SK-N-SH (cell line): Measurements from ENCODE around the gene PIP4K2C. TPM values are rescaled to one million over a fixed set of nuclear protein-coding genes. Genes with fewer than 3 reads are reported as not detected.
A peak's percentile ranks its signal among the peaks of the same experiment; 100 is the strongest.

Source experiments
- CTCF ChIA-PET: fragments of 300-600, 350-600 bp; formaldehyde crosslinking; extraction: SDS; loops from one replicate; lab custom pipeline; 2021; lab: Yijun Ruan, JAX
- POLR2A ChIA-PET: fragments of 350-600 bp; sonication (Branson Sonifier 250); formaldehyde crosslinking; extraction: SDS; loops from one replicate; lab custom pipeline; 2020; ENCODE audit warnings: antibody characterized with exemption, inconsistent platforms; lab: Yijun Ruan, JAX
- DNase-seq: peaks from one replicate; pipeline ENCODE4 v3.0.0; 2012
- H2AFZ ChIP-seq: fragments of 200-600 bp; sonication (generic); 2 replicates; pipeline ENCODE4 v1.8.1; 2016; ENCODE audit warnings: antibody characterized with exemption, mild to moderate bottlenecking, low read depth
- H3F3A ChIP-seq: fragments of 200-600 bp; sonication (generic); replicated peaks from 2 replicates; pipeline ENCODE3; 2016; ENCODE audit warnings: antibody characterized with exemption, mild to moderate bottlenecking; ENCODE audit not compliant: insufficient read depth
- H3K27ac ChIP-seq, 2 experiments: fragments of 200-500 bp in 1 of 2; fragments of 200-600 bp in 1 of 2; sonication (Bioruptor generic) in 1 of 2; sonication (generic), shearing (Covaris generic) in 1 of 2; 2 replicates each; pipeline versions ENCODE4 v1.5.1 to v1.6.1; 2014 to 2016; ENCODE audit warnings: low read depth in 2 of 2, inconsistent platforms in 1 of 2, low read length in 1 of 2, mild to moderate bottlenecking in 1 of 2, mixed read lengths in 1 of 2
- H3K27me3 ChIP-seq: fragments of 200-600 bp; sonication (generic), shearing (Covaris generic); 2 replicates; pipeline ENCODE4 v1.6.1; 2016; ENCODE audit warnings: mixed run types; ENCODE audit not compliant: insufficient read depth
- H3K36me3 ChIP-seq, 2 experiments: fragments of 200-500 bp in 1 of 2; fragments of 200-600 bp in 1 of 2; sonication (Bioruptor generic) in 1 of 2; sonication (generic) in 1 of 2; replicated peaks in 1 of 2; 2 replicates each; pipeline versions ENCODE3 to v1.5.1; 2014 to 2016; ENCODE audit warnings: low read length in 1 of 2, mild to moderate bottlenecking in 1 of 2; ENCODE audit not compliant: insufficient read depth in 2 of 2, control insufficient read depth in 1 of 2
- H3K4me1 ChIP-seq, 2 experiments: fragments of 200-500 bp in 1 of 2; fragments of 200-600 bp in 1 of 2; sonication (Bioruptor generic) in 1 of 2; sonication (generic), shearing (Covaris generic) in 1 of 2; 2 replicates each; pipeline versions ENCODE4 v1.5.1 to v1.6.1; 2014 to 2016; ENCODE audit warnings: low read depth in 1 of 2, low read length in 1 of 2, mixed run types in 1 of 2; ENCODE audit not compliant: insufficient read depth in 2 of 2, control insufficient read depth in 1 of 2
- H3K4me2 ChIP-seq: fragments of 200-600 bp; sonication (generic), shearing (Covaris generic); 2 replicates; pipeline ENCODE4 v1.6.1; 2017; ENCODE audit warnings: mixed run types
- H3K4me3 ChIP-seq, 2 experiments: fragments of 200-500 bp in 1 of 2; fragments of 200-600 bp in 1 of 2; sonication (Bioruptor generic) in 1 of 2; sonication (generic), shearing (Covaris generic) in 1 of 2; 2 replicates each; pipeline versions ENCODE4 v1.5.1 to v1.8.1; 2014 to 2016; ENCODE audit warnings: low read depth in 2 of 2, inconsistent platforms in 1 of 2, low read length in 1 of 2, mild to moderate bottlenecking in 1 of 2, mixed read lengths in 1 of 2, moderate library complexity in 1 of 2
- H3K79me2 ChIP-seq: fragments of 200-600 bp; sonication (generic); 2 replicates; pipeline ENCODE4 v1.8.1; 2017; ENCODE audit warnings: mild to moderate bottlenecking; ENCODE audit not compliant: insufficient read depth
- H3K9ac ChIP-seq: fragments of 200-600 bp; sonication (generic); 2 replicates; pipeline ENCODE4 v1.6.1; 2017; ENCODE audit warnings: mixed run types
- H3K9me2 ChIP-seq: fragments of 200-600 bp; sonication (generic); 2 replicates; pipeline ENCODE4 v1.6.1; 2017; ENCODE audit warnings: mixed run types
- H3K9me3 ChIP-seq: fragments of 200-600 bp; sonication (generic); 2 replicates; pipeline ENCODE4 v1.6.1; 2017; ENCODE audit warnings: mixed run types, mild to moderate bottlenecking, moderate library complexity
- H4K20me1 ChIP-seq: fragments of 200-600 bp; sonication (generic); 2 replicates; pipeline ENCODE4 v1.6.1; 2017; ENCODE audit warnings: mild to moderate bottlenecking, mixed run types; ENCODE audit not compliant: insufficient read depth
- EP300 ChIP-seq, 2 experiments: IDR thresholded peaks; 2 replicates each; pipeline versions ENCODE4 v1.4.0 to v1.6.1; 2012; ENCODE audit warnings: borderline replicate concordance in 1 of 2, low read depth in 1 of 2, low read length in 1 of 2
- EZH2phosphoT487 ChIP-seq: fragments of 200-600 bp; sonication (generic); IDR thresholded peaks from 2 replicates; pipeline ENCODE4 v1.6.1; 2017; ENCODE audit warnings: low read depth, mixed run types, mild to moderate bottlenecking, antibody characterized with exemption, moderate library complexity, borderline replicate concordance
- FOSL2 ChIP-seq: IDR thresholded peaks from 2 replicates; pipeline ENCODE4 v1.4.0; 2012; ENCODE audit warnings: low read depth, mild to moderate bottlenecking, moderate library complexity, borderline replicate concordance
- FOXM1 ChIP-seq: IDR thresholded peaks from 2 replicates; pipeline ENCODE4 v1.4.0; 2012; ENCODE audit warnings: low read depth, mild to moderate bottlenecking
- GABPA ChIP-seq: IDR thresholded peaks from 2 replicates; pipeline ENCODE4 v1.4.0; 2012; ENCODE audit warnings: low read depth, mild to moderate bottlenecking
- JUND ChIP-seq: IDR thresholded peaks from 2 replicates; pipeline ENCODE4 v1.4.0; 2012
- MEF2A ChIP-seq: IDR thresholded peaks from 2 replicates; pipeline ENCODE4 v1.4.0; 2012; ENCODE audit warnings: low read depth, borderline replicate concordance
- MXI1 ChIP-seq: IDR thresholded peaks from 2 replicates; pipeline ENCODE4 v1.6.1; 2012; ENCODE audit warnings: mild to moderate bottlenecking, low read depth, low read length, improper control_type of control experiment
- NFIC ChIP-seq: IDR thresholded peaks from 2 replicates; pipeline ENCODE4 v1.4.0; 2012; ENCODE audit warnings: borderline replicate concordance
- NRF1 ChIP-seq: IDR thresholded peaks from 2 replicates; pipeline ENCODE4 v1.6.1; 2012; ENCODE audit warnings: low read depth, mild to moderate bottlenecking, low read length
- POLR2AphosphoS5 ChIP-seq: IDR thresholded peaks from 2 replicates; pipeline ENCODE4 v1.6.1; 2012; ENCODE audit warnings: low read depth, low read length
- RAD21 ChIP-seq: IDR thresholded peaks from 2 replicates; pipeline ENCODE4 v1.6.1; 2012; ENCODE audit warnings: mild to moderate bottlenecking, low read length
- RXRA ChIP-seq: IDR thresholded peaks from 2 replicates; pipeline ENCODE4 v1.4.0; 2012; ENCODE audit warnings: low read depth, mild to moderate bottlenecking, borderline replicate concordance
- SIN3A ChIP-seq: IDR thresholded peaks from 2 replicates; pipeline ENCODE4 v1.6.1; 2012; ENCODE audit warnings: low read depth, mild to moderate bottlenecking, low read length, moderate library complexity, borderline replicate concordance
- SMC3 ChIP-seq: IDR thresholded peaks from 2 replicates; pipeline ENCODE4 v1.6.1; 2012; ENCODE audit warnings: low read depth, low read length, improper control_type of control experiment
- TCF12 ChIP-seq: IDR thresholded peaks from 2 replicates; pipeline ENCODE4 v1.4.0; 2012
- YY1 ChIP-seq: IDR thresholded peaks from 2 replicates; pipeline ENCODE4 v1.4.0; 2012; ENCODE audit warnings: low read depth, mild to moderate bottlenecking
- WGBS: methylation state at CpG from one replicate; pipeline ENCODE4 v1.1.6; 2017; ENCODE audit warnings: low lambda C conversion rate; 5-methylcytosine and 5-hydroxymethylcytosine counted together
- polyA plus RNA-seq, 3 experiments: library from polyadenylated mRNA; depleted of rRNA; stranded (reverse); fragments of >200 nt; gene quantifications; 2 replicates each; pipeline ENCODE4 v1.2.3, GENCODE V29; 2012
- TF ChIP-seq, protein P1 (sequence below): IDR thresholded peaks from 2 replicates; pipeline ENCODE4 v1.4.0; 2012; ENCODE audit warnings: low read depth, borderline replicate concordance
- TF ChIP-seq, protein P2 (sequence below): IDR thresholded peaks from 2 replicates; pipeline ENCODE4 v1.6.1; 2012; ENCODE audit warnings: mild to moderate bottlenecking, low read depth, low read length, moderate library complexity
- TF ChIP-seq, protein P3 (sequence below): fragments of 150-350 bp; IDR thresholded peaks from 2 replicates; pipeline ENCODE4 v1.6.1; 2017; ENCODE audit warnings: antibody characterized with exemption, low read length, low read depth, borderline replicate concordance

Gene PIP4K2C
- polyA plus RNA-seq, 1 of the 3 experiments (the other 2 are of a cell fraction) = 34.2 TPM

DNA sequence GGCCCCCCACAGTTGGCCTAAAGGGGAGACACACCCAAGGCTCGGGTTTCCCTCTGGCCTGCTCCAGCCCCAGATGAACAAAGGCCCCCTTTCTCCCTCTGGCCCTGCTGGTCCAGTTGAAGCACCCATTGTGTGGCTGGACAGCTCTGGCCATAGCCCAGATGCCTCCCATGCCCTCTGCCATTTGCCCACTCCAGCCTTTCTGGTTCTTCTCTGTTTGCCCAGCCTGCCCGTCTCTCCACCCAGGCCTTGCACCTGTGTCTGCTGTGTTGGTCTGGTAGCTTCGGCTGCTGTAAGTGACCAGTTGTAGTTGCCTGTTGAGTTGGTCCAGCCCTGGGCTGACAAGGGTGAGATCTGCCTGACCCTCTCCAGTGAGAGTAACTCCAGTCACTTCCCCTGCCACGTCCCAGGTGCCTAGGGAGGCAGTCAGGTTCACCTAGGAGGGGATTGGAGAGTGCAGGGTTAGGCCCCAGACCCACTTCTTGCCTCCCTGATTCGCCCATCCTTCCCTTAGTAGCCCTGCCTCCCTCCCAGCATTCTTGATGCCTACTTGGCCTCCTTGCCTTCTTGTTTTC is 39.0 kb downstream of the PIP4K2C start:
- peak; percentile 4 for DNase-seq
- peaks cover 3% of the 10 kb centered on the region for H3F3A ChIP-seq
- 85% methylated on average over 5 of the region's 5 CpGs for WGBS
- CTCF ChIA-PET = interaction anchor here (1.1 to 6.8 kb wide), 5 partner anchors 9 to 95 kb away, joined by 3 to 110 read pairs (median 25); no protein-coding TSS in a partner anchor
- H3K4me3 ChIP-seq = no peak overlapping the region
- H3K9me2 ChIP-seq = no peaks in the 10 kb centered on the region
- H3K27ac ChIP-seq = no peak overlapping the region
- no peak overlapping the region for H3K9ac ChIP-seq
- no peak overlapping the region for H2AFZ ChIP-seq
- no peaks in the 10 kb centered on the region for H3K79me2 ChIP-seq
- no peak overlapping the region for H3K4me2 ChIP-seq
- H3K4me1 ChIP-seq = peaks cover 0 to 2% of the 10 kb centered on the region in 2 experiments; a peak in 1 of 4 replicates
- H3K36me3 ChIP-seq = peaks cover 0 to 2% of the 10 kb centered on the region in 2 experiments
- no peaks in the 10 kb centered on the region for H4K20me1 ChIP-seq
- no peaks in the 10 kb centered on the region for H3K27me3 ChIP-seq
- POLR2A ChIA-PET = no interaction called here
- no peaks in the 10 kb centered on the region for H3K9me3 ChIP-seq
- TF ChIP-seq POLR2AphosphoS5 = no peak
- no peak for TF ChIP-seq FOSL2
- TF ChIP-seq SIN3A = no peak
- TF ChIP-seq RXRA = no peak
- no peak for TF ChIP-seq RAD21
- TF ChIP-seq, protein P1, sequence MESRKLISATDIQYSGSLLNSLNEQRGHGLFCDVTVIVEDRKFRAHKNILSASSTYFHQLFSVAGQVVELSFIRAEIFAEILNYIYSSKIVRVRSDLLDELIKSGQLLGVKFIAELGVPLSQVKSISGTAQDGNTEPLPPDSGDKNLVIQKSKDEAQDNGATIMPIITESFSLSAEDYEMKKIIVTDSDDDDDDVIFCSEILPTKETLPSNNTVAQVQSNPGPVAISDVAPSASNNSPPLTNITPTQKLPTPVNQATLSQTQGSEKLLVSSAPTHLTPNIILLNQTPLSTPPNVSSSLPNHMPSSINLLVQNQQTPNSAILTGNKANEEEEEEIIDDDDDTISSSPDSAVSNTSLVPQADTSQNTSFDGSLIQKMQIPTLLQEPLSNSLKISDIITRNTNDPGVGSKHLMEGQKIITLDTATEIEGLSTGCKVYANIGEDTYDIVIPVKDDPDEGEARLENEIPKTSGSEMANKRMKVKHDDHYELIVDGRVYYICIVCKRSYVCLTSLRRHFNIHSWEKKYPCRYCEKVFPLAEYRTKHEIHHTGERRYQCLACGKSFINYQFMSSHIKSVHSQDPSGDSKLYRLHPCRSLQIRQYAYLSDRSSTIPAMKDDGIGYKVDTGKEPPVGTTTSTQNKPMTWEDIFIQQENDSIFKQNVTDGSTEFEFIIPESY = no peak
- TF ChIP-seq FOXM1 = no peak
- no peak for TF ChIP-seq MXI1
- TF ChIP-seq JUND = no peak
- TF ChIP-seq MEF2A = no peak
- no peak for TF ChIP-seq YY1

DNA sequence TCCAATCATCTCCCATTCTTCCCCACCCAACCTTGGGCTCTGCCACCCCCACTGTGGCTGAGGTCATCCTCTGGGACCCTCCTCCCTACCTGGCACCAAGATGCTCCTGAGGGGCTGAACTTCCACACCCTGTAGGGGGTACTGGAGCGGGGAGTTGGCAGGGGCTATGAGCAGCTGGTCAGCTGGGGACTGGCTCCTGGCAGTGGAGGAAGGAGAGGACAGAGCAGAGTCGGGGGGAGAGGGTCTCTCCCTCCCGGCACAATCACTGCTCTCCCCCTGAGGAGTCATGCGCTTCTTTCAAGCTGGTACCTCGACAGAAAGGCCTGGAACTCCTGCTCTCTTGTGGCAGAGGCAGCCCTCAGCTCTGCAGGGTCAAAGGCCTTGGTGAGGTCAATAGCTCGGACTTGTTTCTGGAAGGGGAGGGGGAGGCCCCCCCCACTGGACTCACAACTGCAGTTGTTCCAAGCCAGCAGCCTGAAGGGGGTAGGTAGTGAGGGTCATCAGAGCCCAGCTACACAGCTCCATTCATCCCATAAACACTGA is 40.0 kb downstream of the PIP4K2C start:
- H3K79me2 ChIP-seq = no peaks in the 10 kb centered on the region
- H2AFZ ChIP-seq = no peak overlapping the region
- no peaks in the 10 kb centered on the region for H3K27me3 ChIP-seq
- ChIA-PET CTCF (interaction anchor here (0.6 to 6.8 kb wide), 11 partner anchors 10 to 155 kb away, joined by 3 to 110 read pairs (median 3); partner anchors contain the start of gene ARHGEF25), POLR2A (interaction anchor here (0.6 kb wide), 1 partner anchor 62 kb away, joined by 3 read pairs; no protein-coding TSS in a partner anchor)
- no peaks in the 10 kb centered on the region for H3K9me2 ChIP-seq
- no peaks in the 10 kb centered on the region for H4K20me1 ChIP-seq
- H3K9me3 ChIP-seq = no peaks in the 10 kb centered on the region
- WGBS = 93% methylated on average over 4 of the region's 6 CpGs
- peaks cover 0 to 2% of the 10 kb centered on the region in 2 experiments for H3K36me3 ChIP-seq
- H3K4me1 ChIP-seq = peaks cover 0 to 2% of the 10 kb centered on the region in 2 experiments; a peak in 1 of 4 replicates
- no peak overlapping the region for H3K27ac ChIP-seq
- DNase-seq = peak; percentile 22
- 0 out of 4 replicates have a peak overlapping the region, but pooled peaks of 1 of the 2 experiments have one; percentile 85 for H3K4me3 ChIP-seq
- H3F3A ChIP-seq = peaks cover 3% of the 10 kb centered on the region
- H3K9ac ChIP-seq = no peak overlapping the region
- no peak overlapping the region; the same call in 1 of the 2 replicates for H3K4me2 ChIP-seq
- TF ChIP-seq NRF1 (no peak), YY1 (no peak), JUND (no peak), EZH2phosphoT487 (no peak), MXI1 (no peak), NFIC (no peak), SMC3 (no peak), SIN3A (no peak), EP300 (IDR thresholded peaks at IDR 0.05; ENCODE audit: borderline replicate concordance in 1 of 2, low read depth in 1 of 2, low read length in 1 of 2) (no peak), TCF12 (no peak), GABPA (no peak)
- TF ChIP-seq, protein P2, sequence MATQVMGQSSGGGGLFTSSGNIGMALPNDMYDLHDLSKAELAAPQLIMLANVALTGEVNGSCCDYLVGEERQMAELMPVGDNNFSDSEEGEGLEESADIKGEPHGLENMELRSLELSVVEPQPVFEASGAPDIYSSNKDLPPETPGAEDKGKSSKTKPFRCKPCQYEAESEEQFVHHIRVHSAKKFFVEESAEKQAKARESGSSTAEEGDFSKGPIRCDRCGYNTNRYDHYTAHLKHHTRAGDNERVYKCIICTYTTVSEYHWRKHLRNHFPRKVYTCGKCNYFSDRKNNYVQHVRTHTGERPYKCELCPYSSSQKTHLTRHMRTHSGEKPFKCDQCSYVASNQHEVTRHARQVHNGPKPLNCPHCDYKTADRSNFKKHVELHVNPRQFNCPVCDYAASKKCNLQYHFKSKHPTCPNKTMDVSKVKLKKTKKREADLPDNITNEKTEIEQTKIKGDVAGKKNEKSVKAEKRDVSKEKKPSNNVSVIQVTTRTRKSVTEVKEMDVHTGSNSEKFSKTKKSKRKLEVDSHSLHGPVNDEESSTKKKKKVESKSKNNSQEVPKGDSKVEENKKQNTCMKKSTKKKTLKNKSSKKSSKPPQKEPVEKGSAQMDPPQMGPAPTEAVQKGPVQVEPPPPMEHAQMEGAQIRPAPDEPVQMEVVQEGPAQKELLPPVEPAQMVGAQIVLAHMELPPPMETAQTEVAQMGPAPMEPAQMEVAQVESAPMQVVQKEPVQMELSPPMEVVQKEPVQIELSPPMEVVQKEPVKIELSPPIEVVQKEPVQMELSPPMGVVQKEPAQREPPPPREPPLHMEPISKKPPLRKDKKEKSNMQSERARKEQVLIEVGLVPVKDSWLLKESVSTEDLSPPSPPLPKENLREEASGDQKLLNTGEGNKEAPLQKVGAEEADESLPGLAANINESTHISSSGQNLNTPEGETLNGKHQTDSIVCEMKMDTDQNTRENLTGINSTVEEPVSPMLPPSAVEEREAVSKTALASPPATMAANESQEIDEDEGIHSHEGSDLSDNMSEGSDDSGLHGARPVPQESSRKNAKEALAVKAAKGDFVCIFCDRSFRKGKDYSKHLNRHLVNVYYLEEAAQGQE = no peak
- TF ChIP-seq, protein P3, sequence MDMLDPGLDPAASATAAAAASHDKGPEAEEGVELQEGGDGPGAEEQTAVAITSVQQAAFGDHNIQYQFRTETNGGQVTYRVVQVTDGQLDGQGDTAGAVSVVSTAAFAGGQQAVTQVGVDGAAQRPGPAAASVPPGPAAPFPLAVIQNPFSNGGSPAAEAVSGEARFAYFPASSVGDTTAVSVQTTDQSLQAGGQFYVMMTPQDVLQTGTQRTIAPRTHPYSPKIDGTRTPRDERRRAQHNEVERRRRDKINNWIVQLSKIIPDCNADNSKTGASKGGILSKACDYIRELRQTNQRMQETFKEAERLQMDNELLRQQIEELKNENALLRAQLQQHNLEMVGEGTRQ = no peak
